GM06990 (cell line): ENCODE data around the gene DMRT1.
A peak's percentile ranks its signal among the peaks of the same experiment; 100 is the strongest.
"Not testable (repeated sequence)": the region's sequence is repeated elsewhere in the genome, so short reads cannot be mapped to it uniquely, and the experiment has no call there.

Experiments
- DNase-seq: peaks from one replicate; pipeline ENCODE4 v3.0.0-alpha.2; 2011; ENCODE audit not compliant: insufficient read length; ENCODE audit errors: extremely low read depth
- H3K27me3 ChIP-seq: replicated peaks from 2 replicates; pipeline ENCODE4 v1.6.0; 2011; ENCODE audit warnings: low read length; ENCODE audit not compliant: control insufficient read depth, insufficient read depth
- H3K36me3 ChIP-seq: 2 replicates; pipeline ENCODE4 v1.5.1; 2011; ENCODE audit warnings: low read length; ENCODE audit not compliant: control insufficient read depth, insufficient read depth
- H3K4me3 ChIP-seq: replicated peaks from 2 replicates; pipeline ENCODE4 v1.5.1; 2011; ENCODE audit warnings: low read depth, mild to moderate bottlenecking, control low read depth, low read length
- CTCF ChIP-seq: IDR thresholded peaks from 2 replicates; pipeline ENCODE4 v1.5.1; 2011; ENCODE audit warnings: low read length, control low read depth, mild to moderate bottlenecking, inconsistent platforms; ENCODE audit not compliant: insufficient read depth, poor library complexity, severe bottlenecking

DMRT1 gene

GRCh38 chr9:994005-994404 lies 152.5 kb downstream of the DMRT1 start:
- Histone ChIP-seq H3K36me3 (no peaks in the 10 kb centered on the region), H3K27me3 (no peaks in the 10 kb centered on the region), H3K4me3 (no peak overlapping the region)
- DNase-seq, result no peak
- TF ChIP-seq CTCF, result no peak

- H3K27me3 ChIP-seq, result no peaks in the 10 kb centered on the region
- no peak overlapping the region for H3K4me3 ChIP-seq
- DNase-seq, result no peak
- H3K36me3 ChIP-seq, result no peaks in the 10 kb centered on the region
- no peak for TF ChIP-seq CTCF
Observed at GRCh38 chr9:995192-995591, 153.7 kb downstream of the DMRT1 start.

- no peak overlapping the region for H3K4me3 ChIP-seq
- no peak for TF ChIP-seq CTCF
- no peaks in the 10 kb centered on the region for H3K27me3 ChIP-seq
- H3K36me3 ChIP-seq, result no peaks in the 10 kb centered on the region
- no peak for DNase-seq
Observed at GRCh38 chr9:995781-996180, 154.3 kb downstream of the DMRT1 start.

DNA sequence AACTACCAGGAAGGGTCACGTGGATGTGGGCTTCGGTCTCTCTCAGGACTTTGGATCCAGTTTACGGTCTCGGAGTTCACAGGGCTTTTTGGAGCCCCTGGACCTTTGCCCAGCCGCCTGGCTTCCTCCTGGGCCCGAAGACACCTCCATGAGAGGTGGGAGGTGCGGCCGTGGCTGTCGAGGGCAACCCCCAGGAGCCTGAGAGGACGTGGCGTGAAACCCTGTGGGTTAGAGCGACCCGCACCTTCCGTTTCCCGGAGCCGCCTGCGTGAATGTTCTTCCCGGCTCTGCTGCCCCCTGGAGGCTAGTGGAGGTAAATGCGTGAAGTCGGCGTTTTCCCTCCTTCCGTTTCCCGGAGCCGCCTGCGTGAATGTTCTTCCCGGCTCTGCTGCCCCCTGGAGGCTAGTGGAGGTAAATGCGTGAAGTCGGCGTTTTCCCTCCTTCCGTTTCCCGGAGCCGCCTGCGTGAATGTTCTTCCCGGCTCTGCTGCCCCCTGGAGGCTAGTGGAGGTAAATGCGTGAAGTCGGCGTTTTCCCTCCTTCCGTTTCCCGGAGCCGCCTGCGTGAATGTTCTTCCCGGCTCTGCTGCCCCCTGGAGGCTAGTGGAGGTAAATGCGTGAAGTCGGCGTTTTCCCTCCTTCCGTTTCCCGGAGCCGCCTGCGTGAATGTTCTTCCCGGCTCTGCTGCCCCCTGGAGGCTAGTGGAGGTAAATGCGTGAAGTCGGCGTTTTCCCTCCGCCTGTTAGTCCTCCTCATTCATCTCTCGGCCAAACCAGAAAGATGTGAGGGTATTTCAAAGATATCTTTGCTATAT lies 157.0 kb downstream of the DMRT1 start:
- peak; percentile 18 for DNase-seq
- TF ChIP-seq CTCF, result peak; percentile 14

DNA sequence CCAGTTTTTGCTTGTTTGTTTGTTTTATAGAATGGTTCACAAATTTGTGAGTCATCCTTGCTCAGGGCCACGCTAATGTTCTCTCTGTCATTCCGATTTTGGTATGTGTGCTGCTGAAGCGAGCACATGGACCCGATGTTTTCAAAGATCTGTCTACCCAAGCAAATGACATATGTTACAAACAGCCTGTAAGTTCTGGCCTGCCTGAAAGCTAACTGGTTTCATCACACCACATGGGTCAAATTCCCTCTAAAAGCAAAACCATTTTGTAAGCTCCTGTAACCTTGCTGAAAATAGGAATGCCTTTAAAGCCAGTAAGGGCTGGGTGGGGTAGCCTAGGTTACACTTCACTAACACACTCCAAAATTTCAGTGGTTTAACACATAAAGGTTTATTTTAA lies 160.3 kb downstream of the DMRT1 start:
- no peak for TF ChIP-seq CTCF
- H3K4me3 ChIP-seq, result no peak overlapping the region
- no peak for DNase-seq
- H3K36me3 ChIP-seq, result no peaks in the 10 kb centered on the region
- H3K27me3 ChIP-seq, result no peaks in the 10 kb centered on the region; the same call in 1 of the 2 replicates

More for the DNA sequence above, 157.0 kb downstream of the DMRT1 start:
- H3K4me3 ChIP-seq, H3K27me3 ChIP-seq, H3K36me3 ChIP-seq: not testable (repeated sequence)

GRCh38 chr9:1002678-1003077 lies 161.2 kb downstream of the DMRT1 start:
- TF ChIP-seq CTCF, result no peak
- no peak for DNase-seq
- H3K4me3 ChIP-seq, result no peak overlapping the region

More at GRCh38 chr9:1002678-1003077, 161.2 kb downstream of the DMRT1 start:
- Histone ChIP-seq H3K27me3 (no peaks in the 10 kb centered on the region; the same call in 1 of the 2 replicates), H3K36me3 (no peaks in the 10 kb centered on the region)
